Measurements from ENCODE around the gene SOX11.

DNA sequence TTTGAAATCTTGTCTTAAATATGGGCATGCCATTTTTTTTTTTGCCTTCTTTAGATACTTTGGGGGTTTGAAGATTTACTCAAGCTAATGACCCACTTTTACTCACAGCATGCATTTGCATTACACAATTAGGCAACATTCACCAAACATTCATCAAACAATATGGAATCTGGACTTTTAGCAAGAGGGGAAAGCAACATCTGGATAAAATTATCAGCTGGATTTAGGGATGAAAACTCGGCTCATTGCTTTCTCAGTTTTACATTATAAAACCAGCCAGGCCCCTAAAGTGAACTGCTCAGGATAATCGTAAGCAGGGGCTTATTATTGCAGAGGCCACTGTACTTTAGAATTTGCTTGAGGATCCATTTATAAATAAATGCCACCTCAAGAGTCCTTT, 44.7 kb downstream of the SOX11 start:
- TF ChIP-seq, protein P1, sequence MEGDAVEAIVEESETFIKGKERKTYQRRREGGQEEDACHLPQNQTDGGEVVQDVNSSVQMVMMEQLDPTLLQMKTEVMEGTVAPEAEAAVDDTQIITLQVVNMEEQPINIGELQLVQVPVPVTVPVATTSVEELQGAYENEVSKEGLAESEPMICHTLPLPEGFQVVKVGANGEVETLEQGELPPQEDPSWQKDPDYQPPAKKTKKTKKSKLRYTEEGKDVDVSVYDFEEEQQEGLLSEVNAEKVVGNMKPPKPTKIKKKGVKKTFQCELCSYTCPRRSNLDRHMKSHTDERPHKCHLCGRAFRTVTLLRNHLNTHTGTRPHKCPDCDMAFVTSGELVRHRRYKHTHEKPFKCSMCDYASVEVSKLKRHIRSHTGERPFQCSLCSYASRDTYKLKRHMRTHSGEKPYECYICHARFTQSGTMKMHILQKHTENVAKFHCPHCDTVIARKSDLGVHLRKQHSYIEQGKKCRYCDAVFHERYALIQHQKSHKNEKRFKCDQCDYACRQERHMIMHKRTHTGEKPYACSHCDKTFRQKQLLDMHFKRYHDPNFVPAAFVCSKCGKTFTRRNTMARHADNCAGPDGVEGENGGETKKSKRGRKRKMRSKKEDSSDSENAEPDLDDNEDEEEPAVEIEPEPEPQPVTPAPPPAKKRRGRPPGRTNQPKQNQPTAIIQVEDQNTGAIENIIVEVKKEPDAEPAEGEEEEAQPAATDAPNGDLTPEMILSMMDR (optimal IDR thresholded peaks at IDR 0.05 in 1 of 3, IDR thresholded peaks at IDR 0.05 in 1 of 3, conservative IDR thresholded peaks at IDR 0.05 in 1 of 3; ENCODE audit: extremely low read depth in 1 of 3, insufficient read depth in 2 of 3, low read length in 3 of 3) = no peak
- no peak for TF ChIP-seq EZH2 (IDR thresholded peaks at IDR 0.05; ENCODE audit: low read length)

Data from keratinocyte (primary cell).